ENCODE results near the gene DLD. TPM values are rescaled to one million over a fixed set of nuclear protein-coding genes. Genes with fewer than 3 reads are reported as not detected.

Gene DLD
- total and polyA plus RNA-seq, 2 of the 8 experiments (the other 6 are each of a cell fraction or from before 2014, with no cell fraction given), result 63.7 to 88.5 TPM

GRCh38 chr7:107961405-107961804 lies 70.4 kb downstream of the DLD start:
- Histone ChIP-seq H2BK15ac (ENCODE audit: low read length) (no peak overlapping the region), H3K23ac (ENCODE audit: insufficient read length) (no peak overlapping the region), H3K9ac (replicated peaks in 1 of 4; ENCODE audit: extremely low read depth in 1 of 4, low read depth in 3 of 4, low read length in 3 of 4) (no peak overlapping the region), H3K18ac (ENCODE audit: extremely low read depth, low read length) (no peak overlapping the region), H2BK20ac (ENCODE audit: low read length) (no peak overlapping the region), H3K27me3 (replicated peaks in 1 of 4; ENCODE audit: control insufficient read depth in 3 of 4, extremely low read depth in 1 of 4, insufficient read depth in 3 of 4, low read length in 3 of 4) (no peaks in the 10 kb centered on the region), H4K20me1 (replicated peaks in 1 of 2; ENCODE audit: control insufficient read depth in 1 of 2, insufficient read depth in 2 of 2, low read length in 2 of 2) (peaks cover 0 to 2% of the 10 kb centered on the region in 2 experiments), H2AFZ (ENCODE audit: low read length) (no peak overlapping the region), H3K4ac (replicated peaks; ENCODE audit: insufficient read length, low read depth, low read length) (no peak overlapping the region), H3K14ac (ENCODE audit: insufficient read length) (no peak overlapping the region), H3K27ac (ENCODE audit: low read depth, low read length) (no peak overlapping the region), H3K23me2 (ENCODE audit: low read depth, low read length) (no peaks in the 10 kb centered on the region; the same call in 1 of the 2 replicates), H3K79me1 (ENCODE audit: low read depth, low read length) (no peaks in the 10 kb centered on the region), H4K8ac (ENCODE audit: extremely low read depth, insufficient read depth, low read length) (no peak overlapping the region), H4K5ac (ENCODE audit: insufficient read length, low read depth, low read length) (no peak overlapping the region), H3K36me3 (ENCODE audit: control insufficient read depth in 2 of 4, insufficient read depth in 4 of 4, low read length in 3 of 4) (peaks cover 0 to 57% (median 16%) of the 10 kb centered on the region in 4 experiments; a peak in 5 of 8 replicates), H2BK5ac (ENCODE audit: low read depth, low read length) (no peak overlapping the region), H3K9me3 (ENCODE audit: insufficient read depth in 2 of 2, low read depth in 1 of 2, low read length in 1 of 2) (no peaks in the 10 kb centered on the region), H3K4me1 (replicated peaks in 1 of 4; ENCODE audit: control insufficient read depth in 3 of 4, insufficient read depth in 4 of 4, low read length in 3 of 4) (peaks cover 4 to 11% (median 8%) of the 10 kb centered on the region in 4 experiments; a peak in 5 of 7 replicates), H3K4me3 (ENCODE audit: extremely low read depth in 1 of 4, insufficient read depth in 2 of 4, low read depth in 3 of 4, low read length in 4 of 4) (no peak overlapping the region), H3K79me2 (ENCODE audit: control insufficient read depth in 1 of 2, insufficient read depth in 2 of 2, low read length in 2 of 2) (no peaks in the 10 kb centered on the region), H2BK12ac (ENCODE audit: low read depth, low read length) (no peak overlapping the region), H2BK120ac (replicated peaks; ENCODE audit: low read depth, low read length) (no peak overlapping the region), H2AK5ac (ENCODE audit: low read depth, low read length) (no peak overlapping the region), H3K56ac (replicated peaks; ENCODE audit: insufficient read length, low read depth, low read length) (no peak overlapping the region), H3K4me2 (ENCODE audit: insufficient read depth in 1 of 2, low read depth in 2 of 2, low read length in 2 of 2) (no peak overlapping the region), H4K91ac (replicated peaks; ENCODE audit: insufficient read length, low read length) (no peak overlapping the region)
- no peak for DNase-seq (ENCODE audit: low read depth in 1 of 2, low spot score in 2 of 2)
- 87% methylated on average over 9 of the region's 9 CpGs; no CpG with 5 or more reads in 1 of the 2 experiments for WGBS, 2 experiments (ENCODE audit: extremely low coverage in 1 of 2, insufficient coverage in 1 of 2, insufficient read length in 1 of 2, insufficient replicate concordance in 2 of 2, low coverage in 1 of 2, low lambda C conversion rate in 2 of 2, missing lambda C conversion rate in 1 of 2)
- no peak for FAIRE-seq
- CTCF ChIA-PET (ENCODE audit: partially characterized antibody), result interaction anchor here (0.9 to 1.1 kb wide), 3 partner anchors 22 to 43 kb away, joined by 3 read pairs; no protein-coding TSS in a partner anchor
- POLR2A ChIA-PET (ENCODE audit: partially characterized antibody), result no interaction called here
- no peak for TF ChIP-seq CHD2 (IDR thresholded peaks at IDR 0.05; ENCODE audit: low read length)
- no peak for TF ChIP-seq HDAC6 (IDR thresholded peaks at IDR 0.05; ENCODE audit: low read depth, low read length)
- TF ChIP-seq, protein P1, sequence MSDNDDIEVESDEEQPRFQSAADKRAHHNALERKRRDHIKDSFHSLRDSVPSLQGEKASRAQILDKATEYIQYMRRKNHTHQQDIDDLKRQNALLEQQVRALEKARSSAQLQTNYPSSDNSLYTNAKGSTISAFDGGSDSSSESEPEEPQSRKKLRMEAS (IDR thresholded peaks at IDR 0.05), result no peak
- TF ChIP-seq NANOG (IDR thresholded peaks at IDR 0.05; ENCODE audit: insufficient read depth, low read depth, low read length, poor library complexity, severe bottlenecking), result no peak
- TF ChIP-seq BRCA1 (IDR thresholded peaks at IDR 0.05; ENCODE audit: low read depth, low read length), result no peak
- no peak for TF ChIP-seq TEAD4 (IDR thresholded peaks at IDR 0.05; ENCODE audit: low read depth, low read length)
- no peak for TF ChIP-seq POU5F1 (IDR thresholded peaks at IDR 0.05; ENCODE audit: low read depth, low read length)
- TF ChIP-seq KDM5A (IDR thresholded peaks at IDR 0.05; ENCODE audit: low read length), result no peak
- TF ChIP-seq SRF (IDR thresholded peaks at IDR 0.05; ENCODE audit: low read depth, low read length), result no peak
- no peak for TF ChIP-seq NRF1 (IDR thresholded peaks at IDR 0.05; ENCODE audit: low read depth, low read length)
- TF ChIP-seq, protein P2, sequence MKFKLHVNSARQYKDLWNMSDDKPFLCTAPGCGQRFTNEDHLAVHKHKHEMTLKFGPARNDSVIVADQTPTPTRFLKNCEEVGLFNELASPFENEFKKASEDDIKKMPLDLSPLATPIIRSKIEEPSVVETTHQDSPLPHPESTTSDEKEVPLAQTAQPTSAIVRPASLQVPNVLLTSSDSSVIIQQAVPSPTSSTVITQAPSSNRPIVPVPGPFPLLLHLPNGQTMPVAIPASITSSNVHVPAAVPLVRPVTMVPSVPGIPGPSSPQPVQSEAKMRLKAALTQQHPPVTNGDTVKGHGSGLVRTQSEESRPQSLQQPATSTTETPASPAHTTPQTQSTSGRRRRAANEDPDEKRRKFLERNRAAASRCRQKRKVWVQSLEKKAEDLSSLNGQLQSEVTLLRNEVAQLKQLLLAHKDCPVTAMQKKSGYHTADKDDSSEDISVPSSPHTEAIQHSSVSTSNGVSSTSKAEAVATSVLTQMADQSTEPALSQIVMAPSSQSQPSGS (IDR thresholded peaks at IDR 0.05; ENCODE audit: low read length), result no peak
- no peak for TF ChIP-seq KDM1A (IDR thresholded peaks at IDR 0.05; ENCODE audit: borderline replicate concordance, low read length)
- no peak for TF ChIP-seq RXRA (IDR thresholded peaks at IDR 0.05; ENCODE audit: insufficient read depth, low read depth, low read length)

All from H1 (cell line).